ENCODE data around the gene CBX6. TPM values are rescaled to one million over a fixed set of nuclear protein-coding genes. Genes with fewer than 3 reads are reported as not detected.

Gene CBX6
- total RNA-seq, 1 donor from 2014 or later = 159 TPM

- DNase-seq (ENCODE audit: low spot score in 2 of 2) = no peak
- TF ChIP-seq, protein P1, sequence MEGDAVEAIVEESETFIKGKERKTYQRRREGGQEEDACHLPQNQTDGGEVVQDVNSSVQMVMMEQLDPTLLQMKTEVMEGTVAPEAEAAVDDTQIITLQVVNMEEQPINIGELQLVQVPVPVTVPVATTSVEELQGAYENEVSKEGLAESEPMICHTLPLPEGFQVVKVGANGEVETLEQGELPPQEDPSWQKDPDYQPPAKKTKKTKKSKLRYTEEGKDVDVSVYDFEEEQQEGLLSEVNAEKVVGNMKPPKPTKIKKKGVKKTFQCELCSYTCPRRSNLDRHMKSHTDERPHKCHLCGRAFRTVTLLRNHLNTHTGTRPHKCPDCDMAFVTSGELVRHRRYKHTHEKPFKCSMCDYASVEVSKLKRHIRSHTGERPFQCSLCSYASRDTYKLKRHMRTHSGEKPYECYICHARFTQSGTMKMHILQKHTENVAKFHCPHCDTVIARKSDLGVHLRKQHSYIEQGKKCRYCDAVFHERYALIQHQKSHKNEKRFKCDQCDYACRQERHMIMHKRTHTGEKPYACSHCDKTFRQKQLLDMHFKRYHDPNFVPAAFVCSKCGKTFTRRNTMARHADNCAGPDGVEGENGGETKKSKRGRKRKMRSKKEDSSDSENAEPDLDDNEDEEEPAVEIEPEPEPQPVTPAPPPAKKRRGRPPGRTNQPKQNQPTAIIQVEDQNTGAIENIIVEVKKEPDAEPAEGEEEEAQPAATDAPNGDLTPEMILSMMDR (IDR thresholded peaks at IDR 0.05) = no peak
These were observed 52.6 kb downstream of the CBX6 start for GRCh38 chr22:38819387-38819940.

DNA sequence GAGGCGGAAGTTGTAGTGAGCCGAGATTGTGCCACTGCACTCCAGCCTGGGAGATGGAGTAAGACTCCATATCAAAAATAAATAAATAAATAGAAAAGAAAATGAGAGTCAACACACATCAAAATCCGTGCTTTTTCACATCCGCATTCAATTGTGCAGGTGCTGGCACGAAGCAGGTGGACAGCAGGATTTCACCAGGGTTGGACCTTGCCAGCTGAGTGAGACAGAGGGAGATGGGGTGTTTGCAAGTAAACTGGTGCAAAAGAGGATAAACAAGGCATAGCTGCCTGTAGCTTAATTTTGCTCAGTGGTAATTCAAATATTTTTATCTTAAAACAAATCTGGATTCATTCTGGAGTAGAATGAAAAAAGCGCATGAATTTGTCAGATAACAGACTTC lies 54.8 kb downstream of the CBX6 start:
- no peak overlapping the region for H3K27ac ChIP-seq
- intact Hi-C loops (cut with DNase I) = no loop called here
- H3K9me3 ChIP-seq = no peaks in the 10 kb centered on the region
- H3K4me1 ChIP-seq = no peaks in the 10 kb centered on the region
- DNase-seq (ENCODE audit: low spot score in 2 of 2) = no peak
- TF ChIP-seq, protein P1 (IDR thresholded peaks at IDR 0.05) = no peak
- peaks cover 0 to under 1% of the 10 kb centered on the region in 2 donors for H3K36me3 ChIP-seq
- no peak overlapping the region for H3K4me3 ChIP-seq
- no peaks in the 10 kb centered on the region for H3K27me3 ChIP-seq

More at GRCh38 chr22:38819387-38819940, 52.6 kb downstream of the CBX6 start:
- H3K9me3 ChIP-seq = no peaks in the 10 kb centered on the region
- H3K36me3 ChIP-seq = peaks cover 3 to 12% of the 10 kb centered on the region in 2 donors
- intact Hi-C loops (cut with DNase I) = no loop called here
- no peaks in the 10 kb centered on the region for H3K4me1 ChIP-seq
- H3K27ac ChIP-seq = no peak overlapping the region
- H3K27me3 ChIP-seq = no peaks in the 10 kb centered on the region
- H3K4me3 ChIP-seq = no peak overlapping the region

DNA sequence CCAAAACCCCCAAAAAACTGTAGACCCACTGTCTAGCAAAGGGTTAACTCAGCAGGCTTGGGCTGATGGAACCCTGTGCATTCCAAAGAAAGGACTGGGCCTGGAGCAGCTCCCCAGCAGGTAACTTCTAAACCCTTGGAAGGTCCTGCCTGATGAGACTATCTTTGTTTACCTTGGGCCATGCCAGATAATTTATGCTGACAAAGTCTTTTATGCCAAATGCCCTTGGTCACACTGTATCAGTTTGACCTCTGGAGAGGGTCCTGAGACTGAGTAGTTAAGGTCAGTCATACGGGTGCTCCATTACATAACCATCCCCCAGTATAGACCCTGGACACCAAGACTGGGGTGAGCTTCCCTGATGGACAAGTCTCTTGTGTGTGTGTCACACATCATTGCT lies 56.2 kb downstream of the CBX6 start:
- TF ChIP-seq, protein P1 (IDR thresholded peaks at IDR 0.05) = no peak
- intact Hi-C loops (cut with DNase I) = no loop called here
- Histone ChIP-seq H3K4me1 (no peaks in the 10 kb centered on the region), H3K9me3 (no peaks in the 10 kb centered on the region), H3K27me3 (no peaks in the 10 kb centered on the region), H3K27ac (no peak overlapping the region), H3K4me3 (no peak overlapping the region), H3K36me3 (no peaks in the 10 kb centered on the region)
- no peak for DNase-seq (ENCODE audit: low spot score in 2 of 2)

Other genes starting within 250 kb of the CBX6 start
- gene FAM227A, start 215.8 kb downstream of the CBX6 start, total RNA-seq = 0.43 TPM
- 14.0 TPM for gene CBY1, start 215.6 kb downstream of the CBX6 start, total RNA-seq
- gene TOMM22, start 190.3 kb downstream of the CBX6 start, total RNA-seq = 19.3 TPM
- gene JOSD1, start 171.3 kb downstream of the CBX6 start, total RNA-seq = 153 TPM
- gene GTPBP1, start 166.3 kb downstream of the CBX6 start, total RNA-seq = 89.5 TPM
- gene SUN2, start 116.2 kb downstream of the CBX6 start, total RNA-seq = 896 TPM
- 18.0 TPM for gene DNAL4, start 78.1 kb downstream of the CBX6 start, total RNA-seq
- gene NPTXR, start 28.2 kb downstream of the CBX6 start, total RNA-seq = 46.3 TPM
- not detected for gene APOBEC3A, start 85.4 kb upstream of the CBX6 start, total RNA-seq
- 0.64 TPM for gene APOBEC3B, start 110.1 kb upstream of the CBX6 start, total RNA-seq
- gene APOBEC3C, start 142.0 kb upstream of the CBX6 start, total RNA-seq = 9.5 TPM
- 0.75 TPM for gene APOBEC3D, start 148.9 kb upstream of the CBX6 start, total RNA-seq
- gene APOBEC3F, start 168.6 kb upstream of the CBX6 start, total RNA-seq = 0.11 TPM
- 9.3 TPM for gene APOBEC3G, start 205.1 kb upstream of the CBX6 start, total RNA-seq
- not detected for gene APOBEC3H, start 225.0 kb upstream of the CBX6 start, total RNA-seq